B cell (primary cell): ENCODE measurements around the gene STK35.

ENCODE experiments used
- CTCF ChIP-seq: fragments of 200-600 bp; IDR thresholded peaks from one replicate; pipeline ENCODE4 v1.8.0; 2022; ENCODE audit warnings: antibody characterized with exemption, mild to moderate bottlenecking
- EZH2 ChIP-seq: IDR thresholded peaks from 2 replicates; pipeline ENCODE4 v1.6.1; 2012; ENCODE audit warnings: borderline replicate concordance, low read depth, mild to moderate bottlenecking, moderate library complexity, low read length; ENCODE audit not compliant: insufficient read depth, poor library complexity, severe bottlenecking

- TF ChIP-seq CTCF (no peak), EZH2 (no peak)
Observed at GRCh38 chr20:2156666-2157624, 55.3 kb downstream of the STK35 start.
